Lung (tissue), 12 donors: ENCODE results near the gene RRP8. TPM values are rescaled to one million over a fixed set of nuclear protein-coding genes. Genes with fewer than 3 reads are reported as not detected.
A peak's percentile ranks its signal among the peaks of the same experiment; 100 is the strongest.

Experiments used
- ATAC-seq: fragments of 200-7000 bp; cut with Tn5 transposase; one replicate; pipeline ENCODE4 v1.9.1; 2020; ENCODE audit warnings: moderate number of reproducible peaks; ENCODE audit not compliant: insufficient read depth, low FRiP score
- DNase-seq, 3 donors: peaks; one replicate each; pipeline ENCODE4 v3.0.0-alpha.2; 2013 to 2017
- H3K27ac ChIP-seq, 2 donors: one replicate each; pipeline ENCODE4 v1.5.1; 2013; ENCODE audit warnings: mild to moderate bottlenecking in 2 of 2, moderate library complexity in 2 of 2, control low read depth in 1 of 2, inconsistent platforms in 1 of 2, low read depth in 1 of 2, low read length in 1 of 2
- H3K27me3 ChIP-seq, 3 donors: one replicate each; pipeline ENCODE4 v1.5.1; 2013; ENCODE audit warnings: low read length in 2 of 3; ENCODE audit not compliant: control insufficient read depth in 3 of 3, insufficient read depth in 3 of 3
- H3K36me3 ChIP-seq, 4 donors: one replicate each; pipeline ENCODE4 v1.5.1; 2013; ENCODE audit warnings: low read length in 4 of 4, mild to moderate bottlenecking in 1 of 4, moderate library complexity in 1 of 4; ENCODE audit not compliant: control insufficient read depth in 4 of 4, insufficient read depth in 4 of 4
- H3K4me1 ChIP-seq, 5 donors: one replicate each; pipeline ENCODE4 v1.5.1; 2013; ENCODE audit warnings: low read length in 5 of 5, mild to moderate bottlenecking in 2 of 5, moderate library complexity in 1 of 5; ENCODE audit not compliant: control insufficient read depth in 5 of 5, insufficient read depth in 5 of 5
- H3K4me3 ChIP-seq: one replicate; pipeline ENCODE4 v1.5.1; 2013; ENCODE audit warnings: mild to moderate bottlenecking, control low read depth, moderate library complexity
- H3K9ac ChIP-seq, 2 donors: one replicate each; pipeline ENCODE4 v1.5.1; 2013; ENCODE audit warnings: low read length in 2 of 2, control low read depth in 1 of 2; ENCODE audit not compliant: insufficient read depth in 1 of 2
- H3K9me3 ChIP-seq, 4 donors: one replicate each; pipeline ENCODE4 v1.5.1; 2013; ENCODE audit warnings: low read length in 3 of 4, mild to moderate bottlenecking in 1 of 4, moderate library complexity in 1 of 4; ENCODE audit not compliant: control insufficient read depth in 4 of 4, insufficient read depth in 3 of 4
- WGBS, 2 donors: extraction: QIAGEN DNeasy Blood & Tissue Kit; methylation state at CpG; one replicate each; pipeline ENCODE4 v1.1.7; 2013; 5-methylcytosine and 5-hydroxymethylcytosine counted together
- polyA plus RNA-seq, 2 donors: library from polyadenylated mRNA; stranded (reverse); fragments of 200-250 nt; gene quantifications; one replicate each; pipeline ENCODE4 v1.2.1, GENCODE V29; 2013
- total RNA-seq, 2 donors: library from RNA; depleted of rRNA in 1 of 2; stranded (reverse); fragments of >200 nt in 1 of 2; gene quantifications; one replicate each; pipeline ENCODE4 v1.2.1, GENCODE V29; 2014 to 2021
- TF ChIP-seq, protein P1 (sequence below): IDR thresholded peaks from 2 replicates; pipeline ENCODE4 v1.5.1; 2012; ENCODE audit warnings: mild to moderate bottlenecking; ENCODE audit errors: control extremely low read depth, extremely low read depth
- donor health status: control.
- donor health status: control.
- donor health status: Bipolar disorder and iron deficiency.
- donor health status: healthy.
- donor health status: DM: yes; HTN: yes; CAD: no.

RRP8 gene
- total and polyA plus RNA-seq, 4 donors: 15.0 to 19.1 (median 16.8) TPM

- TF ChIP-seq, protein P1, sequence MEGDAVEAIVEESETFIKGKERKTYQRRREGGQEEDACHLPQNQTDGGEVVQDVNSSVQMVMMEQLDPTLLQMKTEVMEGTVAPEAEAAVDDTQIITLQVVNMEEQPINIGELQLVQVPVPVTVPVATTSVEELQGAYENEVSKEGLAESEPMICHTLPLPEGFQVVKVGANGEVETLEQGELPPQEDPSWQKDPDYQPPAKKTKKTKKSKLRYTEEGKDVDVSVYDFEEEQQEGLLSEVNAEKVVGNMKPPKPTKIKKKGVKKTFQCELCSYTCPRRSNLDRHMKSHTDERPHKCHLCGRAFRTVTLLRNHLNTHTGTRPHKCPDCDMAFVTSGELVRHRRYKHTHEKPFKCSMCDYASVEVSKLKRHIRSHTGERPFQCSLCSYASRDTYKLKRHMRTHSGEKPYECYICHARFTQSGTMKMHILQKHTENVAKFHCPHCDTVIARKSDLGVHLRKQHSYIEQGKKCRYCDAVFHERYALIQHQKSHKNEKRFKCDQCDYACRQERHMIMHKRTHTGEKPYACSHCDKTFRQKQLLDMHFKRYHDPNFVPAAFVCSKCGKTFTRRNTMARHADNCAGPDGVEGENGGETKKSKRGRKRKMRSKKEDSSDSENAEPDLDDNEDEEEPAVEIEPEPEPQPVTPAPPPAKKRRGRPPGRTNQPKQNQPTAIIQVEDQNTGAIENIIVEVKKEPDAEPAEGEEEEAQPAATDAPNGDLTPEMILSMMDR: no peak
- H3K36me3 ChIP-seq: peaks cover 23 to 34% (median 24%) of the 10 kb centered on the region in 4 donors
- peak overlapping the region; percentile 47 to 85 for H3K9ac ChIP-seq
- 54 to 65% methylated on average over 7 of the region's 7 CpGs for WGBS, 2 donors
- no peaks in the 10 kb centered on the region for H3K9me3 ChIP-seq
- ATAC-seq (no peak), DNase-seq (no peak)
- H3K27me3 ChIP-seq: no peaks in the 10 kb centered on the region
- peak overlapping the region; percentile 16 to 97 for H3K27ac ChIP-seq
- peak overlapping the region; percentile 91 for H3K4me3 ChIP-seq
- peaks cover 5 to 38% (median 29%) of the 10 kb centered on the region in 5 donors for H3K4me1 ChIP-seq
Measured at GRCh38 chr11:6602096-6602940, 1.1 kb downstream of the RRP8 start.

GRCh38 chr11:6601041-6601461 is 2.4 kb downstream of the RRP8 start:
- Histone ChIP-seq H3K4me1 (peaks cover 2 to 35% (median 24%) of the 10 kb centered on the region in 5 donors), H3K36me3 (peaks cover 23 to 34% (median 27%) of the 10 kb centered on the region in 4 donors), H3K27me3 (no peaks in the 10 kb centered on the region), H3K27ac (no peak overlapping the region), H3K9ac (no peak overlapping the region), H3K9me3 (no peaks in the 10 kb centered on the region), H3K4me3 (no peak overlapping the region)
- DNase-seq: no peak
- TF ChIP-seq, protein P1: no peak
- 96 to 98% methylated on average over 13 of the region's 13 CpGs for WGBS, 2 donors
- no peak for ATAC-seq

DNA sequence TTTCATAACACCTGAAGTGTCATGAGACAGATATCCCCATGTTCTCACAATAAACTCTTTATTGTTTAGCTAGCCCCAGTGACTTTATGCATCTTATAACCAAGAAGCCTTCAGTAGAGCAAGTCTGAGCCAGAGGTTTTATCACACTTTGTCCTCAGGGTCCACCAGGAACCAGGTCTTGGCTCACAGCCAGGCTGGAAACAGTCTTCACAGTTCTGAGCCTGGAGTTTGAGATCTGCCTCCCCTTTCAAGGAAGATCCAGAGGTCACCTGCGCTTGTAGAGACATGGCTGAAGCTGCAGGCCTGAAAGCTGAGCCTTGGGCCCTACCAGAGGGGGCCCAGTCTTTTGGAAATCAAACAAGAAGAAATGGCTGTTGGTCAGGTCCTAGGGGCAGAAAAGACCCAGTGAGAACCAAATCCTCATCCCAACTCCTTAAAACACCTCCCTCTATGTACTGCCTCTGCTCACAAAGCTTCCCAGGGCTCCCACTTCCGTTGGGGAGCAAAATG is 3.5 kb downstream of the RRP8 start:
- H3K4me1 ChIP-seq: peaks cover 2 to 42% (median 17%) of the 10 kb centered on the region in 5 donors
- 80 to 92% methylated on average over 2 of the region's 2 CpGs for WGBS, 2 donors
- H3K36me3 ChIP-seq: peaks cover 23 to 42% (median 28%) of the 10 kb centered on the region in 4 donors

More for the DNA sequence above, 3.5 kb downstream of the RRP8 start:
- DNase-seq (no peak), ATAC-seq (no peak)
- H3K9me3 ChIP-seq: no peaks in the 10 kb centered on the region
- no peaks in the 10 kb centered on the region for H3K27me3 ChIP-seq
- no peak overlapping the region for H3K9ac ChIP-seq
- H3K4me3 ChIP-seq: no peak overlapping the region
- TF ChIP-seq, protein P1: no peak
- no peak overlapping the region for H3K27ac ChIP-seq
